GM12878 (cell line): Measurements from ENCODE around the gene FBN3. TPM values are rescaled to one million over a fixed set of nuclear protein-coding genes. Genes with fewer than 3 reads are reported as not detected.

Experiments used
- ATAC-seq: fragments of 200-7000 bp; cut with Tn5 transposase; 3 replicates; pipeline ENCODE4 v1.9.1; 2020; ENCODE audit warnings: mild to moderate bottlenecking, moderate library complexity
- BruUV-seq: library from RNA; stranded (reverse); fragments of 400-500 nt; replicated peaks from 2 replicates; lab custom pipeline; 2021; lab: Mats Ljungman, UMichigan
- CTCF ChIA-PET: fragments of 300-600 bp; sonication (Branson Sonifier 250); formaldehyde crosslinking; extraction: SDS; loops from one replicate; lab custom pipeline; 2021; ENCODE audit warnings: inconsistent platforms; lab: Yijun Ruan, JAX
- POLR2A ChIA-PET: fragments of 350-600 bp; formaldehyde crosslinking; extraction: SDS; loops from one replicate; lab custom pipeline; 2021; ENCODE audit warnings: inconsistent platforms; lab: Charles Lee
- RAD21 ChIA-PET: fragments of 300-600 bp; sonication (Branson Sonifier 250); formaldehyde crosslinking; loops from one replicate; lab custom pipeline; 2023; ENCODE audit warnings: antibody characterized with exemption; ENCODE audit not compliant: unreplicated experiment; lab: Charles Lee
- SMC1A ChIA-PET: fragments of 300-600 bp; sonication (Branson Sonifier 250); formaldehyde crosslinking; loops from one replicate; lab custom pipeline; 2023; ENCODE audit not compliant: unreplicated experiment, uncharacterized antibody; lab: Charles Lee
- DNase-seq: peaks from one replicate; pipeline ENCODE4 v3.0.0-alpha.2; 2011; ENCODE audit warnings: low read depth, low spot score
- FAIRE-seq: peaks from 3 replicates; lab custom pipeline; 2011; peaks lifted over from hg19 to GRCh38; lab: Jason Lieb, UNC
- H2AFZ ChIP-seq: 2 replicates; pipeline ENCODE4 v1.6.0; 2011; ENCODE audit warnings: low read depth, low read length, control low read depth; ENCODE audit not compliant: control insufficient read depth
- H3K27ac ChIP-seq: 2 replicates; pipeline ENCODE4 v1.5.1; 2011; ENCODE audit warnings: control low read depth; ENCODE audit not compliant: control insufficient read depth, insufficient read depth
- H3K27me3 ChIP-seq, 2 experiments: replicated peaks in 1 of 2; 2 replicates each; pipeline versions ENCODE4 v1.6.0 to v1.6.1; 2011; ENCODE audit warnings: low read length in 1 of 2; ENCODE audit not compliant: control insufficient read depth in 2 of 2, insufficient read depth in 2 of 2
- H3K36me3 ChIP-seq, 2 experiments: 2 replicates each; pipeline ENCODE4 v1.5.1; 2011; ENCODE audit warnings: low read length in 1 of 2; ENCODE audit not compliant: control insufficient read depth in 2 of 2, insufficient read depth in 2 of 2
- H3K4me1 ChIP-seq: 2 replicates; pipeline ENCODE4 v1.6.1; 2011; ENCODE audit warnings: mild to moderate bottlenecking, low read length, moderate library complexity, mixed read lengths; ENCODE audit not compliant: control insufficient read depth, insufficient read depth
- H3K4me2 ChIP-seq: 2 replicates; pipeline ENCODE4 v1.6.0; 2011; ENCODE audit warnings: control low read depth; ENCODE audit not compliant: control insufficient read depth, insufficient read depth
- H3K4me3 ChIP-seq: fragments of 200-600 bp; sonication (generic); 2 replicates; pipeline ENCODE4 v1.5.1; 2016
- H3K79me2 ChIP-seq: 2 replicates; pipeline ENCODE4 v1.6.0; 2011; ENCODE audit warnings: low read length; ENCODE audit not compliant: control insufficient read depth, insufficient read depth
- H3K9ac ChIP-seq: 2 replicates; pipeline ENCODE4 v1.8.0; 2011; ENCODE audit warnings: low read length, control low read depth, mixed read lengths; ENCODE audit not compliant: control insufficient read depth, insufficient read depth
- H3K9me3 ChIP-seq: replicated peaks from 3 replicates; pipeline ENCODE4 v1.5.1; 2011; ENCODE audit warnings: mild to moderate bottlenecking, low read length; ENCODE audit not compliant: control insufficient read depth, insufficient read depth
- H4K20me1 ChIP-seq: 2 replicates; pipeline ENCODE4 v1.6.0; 2011; ENCODE audit not compliant: control insufficient read depth, insufficient read depth
- ATF7 ChIP-seq: fragments of 450-650 bp; IDR thresholded peaks from 2 replicates; pipeline ENCODE4 v1.6.1; 2016; ENCODE audit warnings: low read depth, mild to moderate bottlenecking
- CUX1 ChIP-seq: IDR thresholded peaks from 2 replicates; pipeline ENCODE4 v1.6.1; 2012; ENCODE audit warnings: improper control_type of control experiment, low read depth, low read length; ENCODE audit not compliant: insufficient replicate concordance
- EED ChIP-seq: sonication (generic); IDR thresholded peaks from 2 replicates; pipeline ENCODE4 v1.6.1; 2016; ENCODE audit warnings: antibody characterized with exemption, low read depth
- NR2F1 ChIP-seq: fragments of 450-650 bp; conservative IDR thresholded peaks from 2 replicates; pipeline ENCODE4 v1.6.1; 2017; ENCODE audit warnings: mild to moderate bottlenecking
- TCF7 ChIP-seq: IDR thresholded peaks from 2 replicates; pipeline ENCODE4 v1.6.1; 2014; ENCODE audit warnings: antibody characterized with exemption, borderline replicate concordance
- ZBTB11 ChIP-seq: fragments of 450-650 bp; formaldehyde crosslinking; IDR thresholded peaks from 2 replicates; pipeline ENCODE4 v1.5.0; 2022; ENCODE audit warnings: mild to moderate bottlenecking, missing genetic modification characterization
- ZBTB40 ChIP-seq: fragments of 450-650 bp; IDR thresholded peaks from 2 replicates; pipeline ENCODE4 v1.6.1; 2016; ENCODE audit warnings: mild to moderate bottlenecking, moderate library complexity, borderline replicate concordance
- ZNF274 ChIP-seq: IDR thresholded peaks from one replicate; pipeline ENCODE4 v1.8.0; 2011; ENCODE audit not compliant: insufficient read length, insufficient read depth
- WGBS: methylation state at CpG from one replicate; pipeline ENCODE4 v1.1.6; 2016; ENCODE audit warnings: low lambda C conversion rate; ENCODE audit not compliant: insufficient replicate concordance, insufficient coverage; ENCODE audit errors: missing lambda C conversion rate; 5-methylcytosine and 5-hydroxymethylcytosine counted together
- in situ Hi-C: fragments of 300-500 bp; cut with MboI; formaldehyde crosslinking; loops from 9 replicates; pipeline ENCODE4 v1.14.3; 2018; ENCODE audit warnings: mixed read lengths
- intact Hi-C: fragments of 100-400 bp; cut with micrococcal nuclease; formaldehyde crosslinking; loops from one replicate; pipeline ENCODE4 v1.14.2; 2022; ENCODE audit not compliant: unreplicated experiment
- polyA plus RNA-seq, 11 experiments: library from polyadenylated mRNA; depleted of rRNA in 4 of 11; unstranded in 6 of 11; stranded (reverse) in 5 of 11; fragments of >200 nt; fragmentation: Nextera tagmentation in 4 of 11; fragmentation: Illumina TruSeq in 1 of 11; extraction: Ambion mirVana in 4 of 11; extraction: Trizol in 1 of 11; gene quantifications; 1 replicate in 1 of 11; 2 replicates in 10 of 11; pipeline versions ENCODE4 v1.2.1 to v1.2.3, GENCODE V29; 2011 to 2016; ENCODE audit warnings: inconsistent platforms in 2 of 11, missing spikeins in 2 of 11, low read depth in 1 of 11
- total RNA-seq, 4 experiments: library from RNA; depleted of rRNA in 3 of 4; stranded (reverse); fragments of >200 nt in 3 of 4; fragmentation: Illumina TruSeq in 1 of 4; extraction: Trizol in 1 of 4; gene quantifications; 2 replicates each; pipeline versions ENCODE4 v1.2.1 to v1.2.3, GENCODE V29; 2013 to 2021

FBN3 gene
- total and polyA plus RNA-seq, 10 of the 15 experiments (the other 5 are each of a cell fraction or from before 2014, with no cell fraction given) = 0.05 TPM; not detected in 9

GRCh38 chr19:8052464-8052859 is 96.9 kb downstream of the FBN3 start, which contains the start of gene CCL25:
Gene CCL25 (plus strand): TSS chr19:8052760. CDS start chr19:8053050, 290 bp downstream.
- WGBS = 53% methylated on average over 6 of the region's 7 CpGs
- no peak for TF ChIP-seq CUX1
- no peak for TF ChIP-seq TCF7
- no peak for TF ChIP-seq ATF7
- TF ChIP-seq EED = no peak
- TF ChIP-seq ZBTB11 = no peak
- no peak for TF ChIP-seq NR2F1
- TF ChIP-seq ZNF274 = no peak
- TF ChIP-seq ZBTB40 = no peak

More at GRCh38 chr19:8052464-8052859, 96.9 kb downstream of the FBN3 start, which contains the start of gene CCL25:
- ATAC-seq (no peak), DNase-seq (no peak), FAIRE-seq (no peak)
- ChIA-PET CTCF (no interaction called here), RAD21 (no interaction called here), POLR2A (no interaction called here), SMC1A (no interaction called here)
- no peak within 1 kb of the TSS; the same call in 1 of the 2 replicates for H3K9ac ChIP-seq
- peaks cover 17% of the 10 kb centered on the region for H3K4me1 ChIP-seq
- peak within 1 kb of the TSS; percentile 67 for H3K4me2 ChIP-seq
- no peaks in the 10 kb centered on the region for H3K79me2 ChIP-seq
- no TSS peak for BruUV-seq
- in situ Hi-C loops (no loop called here), intact Hi-C loops (loop anchor here (5.0 kb wide), 1 partner anchor 50 kb away; no protein-coding TSS in a partner anchor)
- H2AFZ ChIP-seq = peak within 1 kb of the TSS; percentile 75
- peak within 1 kb of the TSS; percentile 67 for H3K4me3 ChIP-seq
- H3K9me3 ChIP-seq = no peaks in the 10 kb centered on the region
- H3K36me3 ChIP-seq = no peaks in the 10 kb centered on the region
- H3K27me3 ChIP-seq = no peaks in the 10 kb centered on the region
- peak within 1 kb of the TSS; percentile 59 for H3K27ac ChIP-seq
- no peaks in the 10 kb centered on the region for H4K20me1 ChIP-seq
